ENCODE measurements around the gene SLC9A2. TPM values are rescaled to one million over a fixed set of nuclear protein-coding genes. Genes with fewer than 3 reads are reported as not detected.

Gene SLC9A2
- total and polyA plus RNA-seq, 8 donors = 0.02 to 0.22 (median 0.06) TPM; not detected in 4

DNA sequence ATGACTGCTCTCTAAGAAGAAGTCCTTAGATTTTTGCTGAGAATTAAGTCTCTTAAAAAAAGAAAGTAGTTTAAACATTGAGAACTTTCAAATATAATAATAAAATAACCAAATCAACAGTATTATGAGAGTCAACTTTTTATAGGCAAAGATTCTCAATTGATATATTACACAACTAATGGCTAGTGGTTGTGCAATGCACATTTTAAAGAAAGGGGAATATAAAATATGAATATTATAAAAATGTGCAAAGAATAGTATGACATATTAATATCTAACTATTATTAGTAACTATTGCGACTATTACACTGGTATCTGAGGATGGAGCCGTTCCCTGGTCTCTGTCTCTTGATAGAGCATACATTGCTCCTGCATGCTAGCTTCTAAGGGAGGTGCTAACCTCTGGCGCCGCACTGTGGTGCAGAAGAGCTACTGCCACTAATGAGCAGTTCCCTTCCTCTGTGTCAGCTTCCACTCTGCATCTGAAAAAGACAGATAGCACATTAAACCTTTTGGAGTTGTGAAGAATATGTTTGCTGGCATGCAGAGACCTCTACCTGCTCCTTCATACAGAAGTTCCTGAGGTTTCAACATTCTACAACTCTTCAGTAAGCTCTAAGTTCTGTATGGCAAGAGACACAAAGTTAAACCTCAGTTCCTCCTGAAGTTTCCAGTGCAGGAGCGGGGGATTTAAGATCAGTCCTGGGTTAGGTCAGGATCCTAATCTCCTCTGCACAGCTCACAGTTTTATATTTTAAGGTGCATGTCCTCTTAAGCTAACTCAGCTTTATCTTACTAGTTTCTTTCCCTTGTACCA is 3.5 kb upstream of the SLC9A2 start:
- Histone ChIP-seq H3K4me3 (no peak overlapping the region), H3K4me1 (peaks cover 0 to 8% (median 6%) of the 10 kb centered on the region in 3 donors), H3K27me3 (peaks cover 0 to 20% (median 0%) of the 10 kb centered on the region in 4 donors), H3K27ac (no peak overlapping the region), H3K9me3 (no peaks in the 10 kb centered on the region), H3K36me3 (no peaks in the 10 kb centered on the region)
- TF ChIP-seq, protein P1, sequence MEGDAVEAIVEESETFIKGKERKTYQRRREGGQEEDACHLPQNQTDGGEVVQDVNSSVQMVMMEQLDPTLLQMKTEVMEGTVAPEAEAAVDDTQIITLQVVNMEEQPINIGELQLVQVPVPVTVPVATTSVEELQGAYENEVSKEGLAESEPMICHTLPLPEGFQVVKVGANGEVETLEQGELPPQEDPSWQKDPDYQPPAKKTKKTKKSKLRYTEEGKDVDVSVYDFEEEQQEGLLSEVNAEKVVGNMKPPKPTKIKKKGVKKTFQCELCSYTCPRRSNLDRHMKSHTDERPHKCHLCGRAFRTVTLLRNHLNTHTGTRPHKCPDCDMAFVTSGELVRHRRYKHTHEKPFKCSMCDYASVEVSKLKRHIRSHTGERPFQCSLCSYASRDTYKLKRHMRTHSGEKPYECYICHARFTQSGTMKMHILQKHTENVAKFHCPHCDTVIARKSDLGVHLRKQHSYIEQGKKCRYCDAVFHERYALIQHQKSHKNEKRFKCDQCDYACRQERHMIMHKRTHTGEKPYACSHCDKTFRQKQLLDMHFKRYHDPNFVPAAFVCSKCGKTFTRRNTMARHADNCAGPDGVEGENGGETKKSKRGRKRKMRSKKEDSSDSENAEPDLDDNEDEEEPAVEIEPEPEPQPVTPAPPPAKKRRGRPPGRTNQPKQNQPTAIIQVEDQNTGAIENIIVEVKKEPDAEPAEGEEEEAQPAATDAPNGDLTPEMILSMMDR (IDR thresholded peaks at IDR 0.05) = peak; percentile 30 to 66 (median 58)
- DNase-seq (peak in 5 of 6 donors; percentile 27 to 76 (median 51)), ATAC-seq (peak in 3 of 4 donors; percentile 80 to 88 (median 84)), FAIRE-seq (no peak)
- WGBS, 2 donors = 16 to 19% methylated on average over 5 of the region's 5 CpGs
- intact Hi-C loops (cut with DNase I) = no loop called here

GRCh38 chr2:102618452-102619413 is 620 bp upstream of the SLC9A2 start:
- H3K27me3 ChIP-seq = peaks cover 0 to 37% (median 0%) of the 10 kb centered on the region in 4 donors
- peak overlapping the region; percentile 33 to 53 (median 40) for H3K4me3 ChIP-seq
- no peak overlapping the region for H3K27ac ChIP-seq
- ATAC-seq (peak in 3 of 4 donors; percentile 56 to 68 (median 57)), DNase-seq (peak in 4 of 6 donors; percentile 14 to 69 (median 18)), FAIRE-seq (no peak)
- intact Hi-C loops (cut with DNase I) = no loop called here
- no peaks in the 10 kb centered on the region for H3K36me3 ChIP-seq
- peaks cover 0 to 8% (median 6%) of the 10 kb centered on the region in 3 donors for H3K4me1 ChIP-seq
- TF ChIP-seq, protein P1 (IDR thresholded peaks at IDR 0.05) = no peak
- no peaks in the 10 kb centered on the region for H3K9me3 ChIP-seq
- 2 to 3% methylated on average over 54 to 59 of the region's 59 CpGs for whole genome bisulfite sequencing, 2 donors

DNA sequence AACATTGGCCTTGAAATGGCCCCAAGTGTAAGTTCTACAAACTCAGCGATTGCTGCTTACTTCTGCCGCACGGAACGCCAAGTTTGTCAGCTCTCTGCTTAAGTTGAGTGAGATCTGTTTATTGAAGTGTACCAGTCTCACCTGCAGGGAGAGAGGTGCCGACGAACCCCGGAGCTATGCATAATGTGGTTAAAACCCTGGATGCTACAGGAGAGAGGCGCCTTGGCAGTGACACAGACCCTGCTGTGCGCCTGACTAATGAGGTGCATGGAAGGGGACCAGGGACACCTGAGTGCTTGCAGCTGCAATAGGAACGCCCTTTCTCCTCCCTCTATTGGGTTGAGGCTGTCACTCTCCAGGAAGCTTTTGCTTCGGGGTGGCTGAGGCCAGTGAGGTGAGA is 979 bp downstream of the SLC9A2 start:
- H3K9me3 ChIP-seq = no peaks in the 10 kb centered on the region
- TF ChIP-seq, protein P1 (IDR thresholded peaks at IDR 0.05) = no peak
- peaks cover 0 to 8% (median 6%) of the 10 kb centered on the region in 3 donors for H3K4me1 ChIP-seq
- no peak overlapping the region for H3K27ac ChIP-seq
- DNase-seq (no peak), FAIRE-seq (no peak), ATAC-seq (no peak)
- 16 to 18% methylated on average over 11 of the region's 11 CpGs for WGBS, 2 donors
- H3K36me3 ChIP-seq = no peaks in the 10 kb centered on the region
- intact Hi-C loops (cut with DNase I) = no loop called here
- H3K27me3 ChIP-seq = peaks cover 0 to 37% (median 0%) of the 10 kb centered on the region in 4 donors
- no peak overlapping the region for H3K4me3 ChIP-seq

DNA sequence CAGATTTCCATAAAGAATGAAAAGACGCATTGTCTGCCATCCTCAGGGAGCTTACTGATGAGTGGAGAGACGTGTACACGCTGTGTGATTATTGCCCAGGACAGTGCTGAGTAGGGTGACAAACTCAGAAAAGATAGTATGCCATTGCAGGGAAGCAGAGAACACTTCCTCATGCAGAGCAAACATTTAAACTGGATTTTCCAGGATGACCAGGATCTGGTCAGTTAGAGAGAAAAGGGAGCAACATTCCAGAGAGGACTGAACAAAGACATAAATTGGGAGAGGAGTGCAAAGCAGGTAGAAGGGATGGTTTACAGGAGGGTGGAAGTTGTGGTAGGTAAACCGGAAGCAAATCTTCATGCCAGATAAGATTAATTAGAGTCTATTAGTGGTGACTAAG is 2.3 kb downstream of the SLC9A2 start:
- Histone ChIP-seq H3K36me3 (no peaks in the 10 kb centered on the region), H3K27ac (no peak overlapping the region), H3K4me1 (peaks cover 0 to 8% (median 6%) of the 10 kb centered on the region in 3 donors), H3K4me3 (no peak overlapping the region), H3K9me3 (no peaks in the 10 kb centered on the region), H3K27me3 (peaks cover 0 to 30% (median 0%) of the 10 kb centered on the region in 4 donors)
- ATAC-seq (no peak), FAIRE-seq (no peak), DNase-seq (no peak)
- intact Hi-C loops (cut with DNase I) = no loop called here
- WGBS, 2 donors = 36 to 48% methylated on average over 4 of the region's 4 CpGs
- TF ChIP-seq, protein P1 (IDR thresholded peaks at IDR 0.05) = no peak
